Ascending aorta (tissue), 2 donors: ENCODE data around the gene GMIP. TPM values are rescaled to one million over a fixed set of nuclear protein-coding genes. Genes with fewer than 3 reads are reported as not detected.

Experiments
- DNase-seq, 2 donors: peaks; one replicate each; pipeline ENCODE4 v3.0.0-alpha.2; 2019; ENCODE audit warnings: low spot score in 2 of 2
- H3K27ac ChIP-seq, 2 donors: fragments of 200-600 bp; sonication (generic); one replicate each; pipeline ENCODE4 v1.5.1; 2016 to 2017; ENCODE audit warnings: mild to moderate bottlenecking in 1 of 2
- H3K27me3 ChIP-seq: fragments of 200-600 bp; sonication (generic); one replicate; pipeline ENCODE4 v1.5.1; 2017
- H3K36me3 ChIP-seq, 2 donors: fragments of 200-600 bp; sonication (generic); one replicate each; pipeline ENCODE4 v1.5.1; 2016
- H3K4me1 ChIP-seq, 2 donors: fragments of 200-600 bp; sonication (generic); one replicate each; pipeline ENCODE4 v1.5.1; 2016 to 2017; ENCODE audit warnings: mild to moderate bottlenecking in 1 of 2
- H3K4me3 ChIP-seq, 2 donors: fragments of 200-600 bp; sonication (generic); one replicate each; pipeline ENCODE4 v1.5.1; 2016 to 2017; ENCODE audit warnings: mild to moderate bottlenecking in 1 of 2
- H3K9me3 ChIP-seq, 2 donors: fragments of 200-600 bp; sonication (generic); one replicate each; pipeline ENCODE4 v1.5.1; 2016
- CTCF ChIP-seq, 3 experiments: fragments of 200-600 bp in 2 of 3; fragments of 450-650 bp in 1 of 3; sonication (generic) in 2 of 3; IDR thresholded peaks; one replicate each; pipeline ENCODE4 v1.5.1; 2016 to 2019; ENCODE audit warnings: antibody characterized with exemption in 3 of 3, mild to moderate bottlenecking in 1 of 3, moderate library complexity in 1 of 3
- intact Hi-C: fragments of 100-400 bp; cut with DNase I; formaldehyde crosslinking; loops from one replicate; pipeline ENCODE4 v1.15.1; 2023
- total RNA-seq: library from RNA; depleted of rRNA; stranded (reverse); fragments of >200 nt; gene quantifications from one replicate; pipeline ENCODE4 v1.1.0, GENCODE V29; 2016

Gene GMIP
- total RNA-seq, 1 donor from 2014 or later, result 3.9 TPM

DNA sequence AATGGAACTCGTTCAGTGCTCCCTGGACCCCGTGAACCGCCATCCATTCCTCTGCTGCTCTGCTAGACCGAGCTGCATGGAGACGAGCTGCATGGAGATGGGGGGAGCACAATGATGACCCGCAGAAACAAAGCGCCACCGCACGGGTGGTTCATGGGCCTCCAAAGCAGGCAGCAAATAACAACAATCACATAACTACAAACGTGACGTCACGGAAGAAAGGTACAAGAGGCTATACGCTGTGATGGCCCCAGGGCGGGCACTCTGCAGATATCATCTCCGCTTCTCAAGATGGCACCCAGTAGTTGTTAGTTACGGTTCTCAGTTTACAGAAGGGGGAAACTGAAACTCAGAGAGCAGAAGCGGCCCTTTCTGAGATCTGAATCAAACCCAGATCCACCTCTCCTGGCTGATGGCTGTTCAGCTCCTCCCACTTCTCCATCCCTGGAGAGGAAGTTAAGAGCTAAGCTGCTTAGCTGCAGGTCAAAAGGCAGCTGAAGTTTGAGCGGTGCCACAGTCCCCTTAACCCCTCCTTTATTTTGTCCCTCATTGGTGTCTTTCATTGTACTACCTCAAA is 18.3 kb upstream of the GMIP start:
- intact Hi-C loops, result loop anchor here (5.0 to 10.0 kb wide), 4 partner anchors 241 to 763 kb away; partner anchors contain the start of genes GATAD2A, ZNF682 and ZNF93
- H3K4me1 ChIP-seq, result peaks cover 6 to 13% of the 10 kb centered on the region in 2 donors
- no peak overlapping the region for H3K27ac ChIP-seq

GRCh38 chr19:19661141-19661674 is 17.8 kb upstream of the GMIP start:
- intact Hi-C loops, result loop anchor here (5.0 to 10.0 kb wide), 4 partner anchors 241 to 764 kb away; partner anchors contain the start of genes GATAD2A, ZNF682 and ZNF93
- H3K4me1 ChIP-seq, result peaks cover 6 to 13% of the 10 kb centered on the region in 2 donors
- H3K36me3 ChIP-seq, result peaks cover 32 to 39% of the 10 kb centered on the region in 2 donors
- H3K27ac ChIP-seq, result no peak overlapping the region
- no peak for TF ChIP-seq CTCF (IDR thresholded peaks at IDR 0.05)
- H3K4me3 ChIP-seq, result no peak overlapping the region
- DNase-seq, result no peak
- no peaks in the 10 kb centered on the region for H3K9me3 ChIP-seq
- H3K27me3 ChIP-seq, result no peaks in the 10 kb centered on the region

More for the DNA sequence above, 18.3 kb upstream of the GMIP start:
- Histone ChIP-seq H3K27me3 (no peaks in the 10 kb centered on the region), H3K36me3 (peaks cover 26 to 33% of the 10 kb centered on the region in 2 donors), H3K4me3 (peak overlapping the region in 1 of 2 donors; percentile 80), H3K9me3 (no peaks in the 10 kb centered on the region)
- TF ChIP-seq CTCF (IDR thresholded peaks at IDR 0.05), result no peak
- DNase-seq, result peak in 1 of 2 donors; percentile 62

DNA sequence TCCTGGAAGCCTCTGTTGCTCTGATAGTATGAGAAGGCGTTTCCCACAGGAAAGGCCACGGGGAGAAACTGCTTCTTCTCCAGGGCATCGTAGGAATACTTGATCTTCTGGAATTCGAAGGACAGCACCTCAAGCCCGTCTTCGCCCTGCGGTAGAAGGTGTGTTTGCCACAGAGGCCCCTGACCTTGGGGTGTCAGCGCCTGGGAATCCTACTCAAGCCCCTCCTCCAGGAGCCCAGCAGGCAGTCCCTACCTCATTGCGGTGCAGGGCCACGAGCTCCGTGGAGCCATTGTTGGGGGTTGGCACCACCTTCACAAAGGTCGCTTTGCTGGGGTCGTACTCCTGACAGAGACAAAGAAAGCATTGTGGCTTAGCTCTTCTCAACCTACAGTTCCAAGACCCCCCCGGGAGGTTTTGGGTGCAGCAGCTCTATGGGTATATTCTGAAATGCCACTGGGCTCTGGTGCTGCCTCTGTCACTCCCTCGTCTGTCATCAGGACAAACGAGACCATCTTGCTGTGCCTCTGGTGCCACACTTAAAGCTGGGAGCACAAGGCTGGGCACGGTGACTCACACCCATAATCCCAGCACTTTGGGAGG is 16.3 kb upstream of the GMIP start:
- H3K9me3 ChIP-seq, result no peaks in the 10 kb centered on the region
- H3K36me3 ChIP-seq, result peaks cover 46 to 53% of the 10 kb centered on the region in 2 donors
- H3K27ac ChIP-seq, result no peak overlapping the region
- H3K4me1 ChIP-seq, result peaks cover 6 to 13% of the 10 kb centered on the region in 2 donors
- intact Hi-C loops, result loop anchor here (5.0 to 10.0 kb wide), 4 partner anchors 243 to 765 kb away; partner anchors contain the start of genes GATAD2A, ZNF682 and ZNF93
- H3K27me3 ChIP-seq, result no peaks in the 10 kb centered on the region
- TF ChIP-seq CTCF (IDR thresholded peaks at IDR 0.05), result no peak
- DNase-seq, result no peak
- H3K4me3 ChIP-seq, result no peak overlapping the region

DNA sequence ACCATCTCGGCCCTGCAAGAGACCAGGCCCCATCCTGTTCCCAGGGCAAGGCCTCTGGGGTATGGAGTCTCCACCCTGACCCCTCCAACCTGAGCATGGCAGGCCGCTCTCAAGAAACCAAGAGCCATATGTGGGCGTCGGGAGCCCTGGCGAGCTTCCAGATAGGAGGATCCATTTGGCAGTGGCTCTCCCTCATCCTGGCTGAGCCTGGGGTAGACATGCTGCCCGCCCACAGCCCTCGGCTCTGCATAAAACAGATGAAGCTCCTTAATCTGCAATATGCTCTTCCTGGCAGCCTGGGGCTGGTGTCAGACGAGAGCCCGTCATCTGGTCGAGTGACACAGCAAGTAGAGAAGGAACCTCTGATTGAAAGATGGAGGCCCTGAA is 13.9 kb upstream of the GMIP start:
- no peak for DNase-seq

More for the DNA sequence above, 13.9 kb upstream of the GMIP start:
- intact Hi-C loops, result no loop called here
- Histone ChIP-seq H3K4me1 (peaks cover 4 to 7% of the 10 kb centered on the region in 2 donors), H3K9me3 (no peaks in the 10 kb centered on the region), H3K27me3 (no peaks in the 10 kb centered on the region), H3K27ac (no peak overlapping the region), H3K36me3 (peaks cover 69 to 77% of the 10 kb centered on the region in 2 donors), H3K4me3 (no peak overlapping the region)
- TF ChIP-seq CTCF (IDR thresholded peaks at IDR 0.05), result no peak
